Inflammatory macrophage treated with lipopolysaccharide for 1 hour (primary cell): ENCODE results near the gene NPFFR1.
"Not testable (repeated sequence)": the region's sequence is repeated elsewhere in the genome, so short reads cannot be mapped to it uniquely, and the experiment has no call there.

Experiments
- DNase-seq, 2 donors: peaks; one replicate each; pipeline ENCODE4 v3.0.0-alpha.2; 2020 to 2022

NPFFR1 gene

DNA sequence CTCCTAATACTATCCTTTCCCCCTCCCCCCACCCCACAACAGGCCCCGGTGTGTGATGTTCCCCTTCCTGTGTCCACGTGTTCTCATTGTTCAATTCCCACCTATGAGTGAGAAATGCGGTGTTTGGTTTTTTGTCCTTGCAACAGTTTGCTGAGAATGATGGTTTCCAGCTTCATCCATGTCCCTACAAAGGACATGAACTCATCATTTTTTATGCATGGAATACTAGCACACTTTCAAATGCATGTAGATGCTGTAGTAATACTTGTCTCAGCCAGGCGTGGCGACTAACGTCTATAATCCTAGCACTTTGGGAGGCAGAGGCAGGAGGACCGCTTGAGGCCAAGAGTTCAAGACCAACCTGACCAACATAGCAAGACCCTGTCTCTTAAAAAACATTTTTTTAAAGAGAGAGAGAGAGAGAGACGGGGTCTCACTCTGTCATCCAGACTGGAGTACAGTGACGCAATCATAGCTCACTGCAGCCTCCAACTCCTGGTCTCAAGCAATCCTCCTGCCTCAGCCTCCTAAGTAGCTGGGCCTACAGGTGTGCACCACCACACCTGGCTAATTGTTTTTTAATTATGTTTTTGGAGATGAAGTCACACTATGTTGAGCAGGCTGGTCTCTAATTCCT, 60.9 kb downstream of the NPFFR1 start:
- DNase-seq, result not testable (repeated sequence)

DNA sequence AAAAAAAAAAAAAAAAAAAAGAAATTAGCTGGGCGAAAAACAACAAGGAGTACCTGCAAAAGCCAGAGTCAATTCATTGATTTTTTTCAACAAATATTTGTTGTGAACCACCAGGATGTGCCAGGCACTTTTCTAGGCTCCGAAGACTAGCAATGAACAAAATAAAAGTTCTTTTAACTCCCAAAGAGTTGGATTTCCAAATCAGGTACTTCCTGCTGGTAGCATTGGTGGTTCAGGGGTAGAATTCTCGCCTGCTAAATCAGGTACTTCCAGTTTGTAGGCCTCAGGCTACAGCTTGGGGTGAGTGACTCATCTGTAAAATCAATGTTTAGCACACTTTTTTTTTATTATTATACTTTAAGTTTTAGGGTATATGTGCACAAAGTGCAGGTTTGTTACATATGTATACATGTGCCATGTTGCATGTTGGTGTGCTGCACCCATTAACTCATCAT, 61.4 kb downstream of the NPFFR1 start:
- no peak for DNase-seq

- no peak for DNase-seq
Observed at GRCh38 chr10:70221030-70221429, 62.8 kb downstream of the NPFFR1 start.

GRCh38 chr10:70212879-70213278, 70.9 kb downstream of the NPFFR1 start:
- DNase-seq, result no peak

DNA sequence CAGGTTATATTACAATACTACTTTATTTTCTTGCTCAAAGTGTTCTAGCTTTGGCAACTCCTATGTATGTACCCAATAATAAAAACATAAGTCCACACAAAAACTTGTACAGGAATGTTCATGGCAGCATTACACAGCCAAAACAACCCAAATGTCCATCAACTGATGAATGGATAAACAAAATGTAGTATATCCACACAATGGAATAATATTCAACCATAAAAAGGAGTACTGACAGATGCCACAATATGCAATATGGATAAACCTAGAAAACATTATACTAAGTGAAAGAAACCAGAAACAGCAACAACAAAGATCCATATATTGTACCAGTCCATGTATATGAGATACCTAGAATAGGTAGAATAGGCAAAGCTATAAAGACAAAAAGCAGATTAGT, 71.5 kb downstream of the NPFFR1 start:
- DNase-seq, result no peak

- DNase-seq, result no peak
Observed at GRCh38 chr10:70206762-70207161, 77.0 kb downstream of the NPFFR1 start.

- no peak for DNase-seq
Observed at GRCh38 chr10:70201105-70201504, 82.7 kb downstream of the NPFFR1 start.

- no peak for DNase-seq
Observed at GRCh38 chr10:70198696-70199466, 84.9 kb downstream of the NPFFR1 start.
